Measurements from ENCODE around the gene USO1. TPM values are rescaled to one million over a fixed set of nuclear protein-coding genes. Genes with fewer than 3 reads are reported as not detected.

Gene USO1
- polyA plus RNA-seq, 1 experiment = 41.3 TPM

DNA sequence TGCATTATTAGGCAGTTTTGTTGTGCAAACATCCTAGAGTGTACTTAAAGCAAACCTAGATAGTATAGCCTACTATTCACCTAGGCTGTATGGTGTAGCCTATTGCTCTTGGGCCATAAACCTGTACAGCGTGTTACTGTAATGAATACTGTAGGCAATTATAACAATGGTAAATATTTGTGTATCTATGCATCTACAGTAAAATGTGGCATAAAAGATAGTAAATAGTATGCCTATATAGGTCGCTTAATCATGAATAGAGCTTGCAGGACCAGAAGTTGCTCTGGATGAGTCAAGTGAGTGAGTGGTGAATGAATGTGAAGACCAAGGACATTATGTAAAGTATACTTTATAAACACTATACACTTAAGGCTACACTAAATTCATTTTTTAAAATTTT lies 16.6 kb downstream of the USO1 start:
- POLR2A ChIA-PET = no interaction called here
- no peak for DNase-seq (ENCODE audit: low read depth)
- TF ChIP-seq, protein P1, sequence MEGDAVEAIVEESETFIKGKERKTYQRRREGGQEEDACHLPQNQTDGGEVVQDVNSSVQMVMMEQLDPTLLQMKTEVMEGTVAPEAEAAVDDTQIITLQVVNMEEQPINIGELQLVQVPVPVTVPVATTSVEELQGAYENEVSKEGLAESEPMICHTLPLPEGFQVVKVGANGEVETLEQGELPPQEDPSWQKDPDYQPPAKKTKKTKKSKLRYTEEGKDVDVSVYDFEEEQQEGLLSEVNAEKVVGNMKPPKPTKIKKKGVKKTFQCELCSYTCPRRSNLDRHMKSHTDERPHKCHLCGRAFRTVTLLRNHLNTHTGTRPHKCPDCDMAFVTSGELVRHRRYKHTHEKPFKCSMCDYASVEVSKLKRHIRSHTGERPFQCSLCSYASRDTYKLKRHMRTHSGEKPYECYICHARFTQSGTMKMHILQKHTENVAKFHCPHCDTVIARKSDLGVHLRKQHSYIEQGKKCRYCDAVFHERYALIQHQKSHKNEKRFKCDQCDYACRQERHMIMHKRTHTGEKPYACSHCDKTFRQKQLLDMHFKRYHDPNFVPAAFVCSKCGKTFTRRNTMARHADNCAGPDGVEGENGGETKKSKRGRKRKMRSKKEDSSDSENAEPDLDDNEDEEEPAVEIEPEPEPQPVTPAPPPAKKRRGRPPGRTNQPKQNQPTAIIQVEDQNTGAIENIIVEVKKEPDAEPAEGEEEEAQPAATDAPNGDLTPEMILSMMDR (IDR thresholded peaks at IDR 0.05; ENCODE audit: insufficient read depth, low read depth, low read length) = no peak
- Histone ChIP-seq H3K4me3 (ENCODE audit: low read depth, low read length) (no peak overlapping the region), H3K27me3 (ENCODE audit: control insufficient read depth, insufficient read depth, low read length) (no peaks in the 10 kb centered on the region), H3K36me3 (ENCODE audit: control insufficient read depth, insufficient read depth, low read length) (peaks cover 3% of the 10 kb centered on the region)
- CTCF ChIA-PET = interaction anchor here (1.2 to 1.6 kb wide), 2 partner anchors 17 to 82 kb away, joined by 3 read pairs; partner anchors contain the start of gene USO1

DNA sequence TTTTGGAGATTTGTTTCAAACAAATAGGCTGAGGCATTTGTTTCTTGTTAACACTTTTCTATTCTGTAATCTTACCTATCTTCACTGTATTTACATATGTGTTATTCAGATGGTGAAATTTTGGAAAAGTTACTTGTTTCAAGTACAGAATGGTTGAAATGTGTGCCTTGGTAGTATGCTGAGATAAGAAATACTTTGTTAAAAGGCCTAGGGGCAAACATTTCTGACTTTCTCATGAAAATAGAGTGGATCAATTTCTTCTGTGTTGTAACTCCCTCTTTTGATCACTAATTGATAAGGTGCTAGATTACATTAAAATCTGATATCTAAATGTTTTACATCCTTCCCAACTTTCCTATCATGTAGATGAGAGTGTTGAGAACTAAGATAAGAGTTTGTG lies 18.1 kb downstream of the USO1 start:
- peaks cover 3% of the 10 kb centered on the region for H3K36me3 ChIP-seq (ENCODE audit: control insufficient read depth, insufficient read depth, low read length)
- CTCF ChIA-PET = no interaction called here
- DNase-seq (ENCODE audit: low read depth) = no peak
- no peaks in the 10 kb centered on the region for H3K27me3 ChIP-seq (ENCODE audit: control insufficient read depth, insufficient read depth, low read length)
- no peak overlapping the region for H3K4me3 ChIP-seq (ENCODE audit: low read depth, low read length)
- POLR2A ChIA-PET = no interaction called here
- TF ChIP-seq, protein P1 (IDR thresholded peaks at IDR 0.05; ENCODE audit: insufficient read depth, low read depth, low read length) = no peak

DNA sequence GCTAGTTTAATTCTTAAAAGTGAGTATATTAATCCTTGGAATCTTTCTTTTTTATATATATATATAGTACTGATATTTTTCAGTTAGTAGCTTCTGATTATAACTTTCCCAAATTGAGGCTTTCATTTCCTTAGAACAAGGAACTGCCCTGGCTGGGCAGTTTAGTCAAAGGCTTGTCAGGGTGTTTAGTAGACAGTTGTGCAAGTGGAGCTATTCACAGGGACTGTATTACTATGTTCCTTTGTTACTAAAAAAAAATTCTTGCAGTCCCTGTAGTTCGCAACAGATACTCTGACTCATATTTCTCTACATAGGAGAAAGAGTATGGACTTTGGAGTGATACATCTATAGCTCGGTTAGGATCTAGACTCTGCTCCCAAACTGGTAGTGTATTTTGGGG lies 20.8 kb downstream of the USO1 start:
- TF ChIP-seq, protein P1 (IDR thresholded peaks at IDR 0.05; ENCODE audit: insufficient read depth, low read depth, low read length) = no peak
- no peaks in the 10 kb centered on the region for H3K27me3 ChIP-seq (ENCODE audit: control insufficient read depth, insufficient read depth, low read length)
- CTCF ChIA-PET = interaction anchor here (0.5 to 1.0 kb wide), 4 partner anchors 31 to 151 kb away, joined by 3 to 4 read pairs (median 3); no protein-coding TSS in a partner anchor
- no peak overlapping the region for H3K4me3 ChIP-seq (ENCODE audit: low read depth, low read length)
- H3K36me3 ChIP-seq (ENCODE audit: control insufficient read depth, insufficient read depth, low read length) = 0 out of 2 replicates have a peak, but pooled peaks cover 1% of the 10 kb centered on the region
- no peak for DNase-seq (ENCODE audit: low read depth)
- POLR2A ChIA-PET = interaction anchor here (0.7 kb wide), 1 partner anchor 17 kb away, joined by 4 read pairs; no protein-coding TSS in a partner anchor

DNA sequence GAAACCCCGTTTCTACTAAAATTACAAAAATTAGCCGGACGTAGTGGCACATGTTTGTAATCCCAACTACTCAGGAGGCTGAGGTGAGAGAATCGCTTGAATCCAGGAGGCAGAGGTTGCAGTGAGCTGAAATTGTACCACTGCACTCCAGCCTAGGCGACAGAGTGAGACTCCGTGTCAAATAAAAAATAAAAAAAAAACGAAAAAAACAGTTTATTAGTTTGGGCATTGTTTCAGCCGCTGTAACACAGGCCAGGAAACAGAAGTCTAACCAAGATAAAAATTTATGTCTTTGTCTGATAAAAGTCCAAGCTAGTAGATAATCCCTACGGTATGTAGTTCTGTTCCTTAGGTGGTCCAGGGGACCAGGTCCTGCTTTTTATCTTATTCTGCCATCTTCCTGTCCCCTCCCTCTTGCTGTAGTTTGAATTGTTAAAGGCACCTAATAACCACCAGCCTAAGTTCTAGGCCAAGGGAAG lies 21.4 kb downstream of the USO1 start:
- H3K4me3 ChIP-seq (ENCODE audit: low read depth, low read length) = no peak overlapping the region
- ChIA-PET CTCF (interaction anchor here (0.5 kb wide), 1 partner anchor 151 kb away, joined by 4 read pairs; no protein-coding TSS in a partner anchor), POLR2A (no interaction called here)
- TF ChIP-seq, protein P1 (IDR thresholded peaks at IDR 0.05; ENCODE audit: insufficient read depth, low read depth, low read length) = no peak
- H3K36me3 ChIP-seq (ENCODE audit: control insufficient read depth, insufficient read depth, low read length) = 0 out of 2 replicates have a peak, but pooled peaks cover 1% of the 10 kb centered on the region
- DNase-seq (ENCODE audit: low read depth) = no peak
- no peaks in the 10 kb centered on the region for H3K27me3 ChIP-seq (ENCODE audit: control insufficient read depth, insufficient read depth, low read length)

DNA sequence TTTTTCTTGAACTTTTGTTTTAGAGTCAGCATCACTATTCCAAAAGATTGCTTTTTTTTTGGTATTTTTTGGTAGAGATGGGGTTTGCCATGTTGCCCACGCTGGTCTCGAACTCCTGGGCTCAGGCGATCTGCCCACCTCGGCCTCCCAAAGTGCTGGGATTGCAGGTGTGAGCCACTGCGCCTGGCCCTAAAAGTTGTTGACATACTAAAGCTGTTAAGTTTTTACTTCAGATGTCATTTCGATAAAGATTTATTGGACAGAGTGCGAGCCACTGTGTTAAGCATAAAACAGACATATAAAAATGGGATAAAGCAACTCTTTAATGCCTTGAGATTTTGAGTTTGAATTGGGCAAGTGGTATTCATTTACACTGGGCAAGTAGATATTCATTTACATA lies 28.3 kb downstream of the USO1 start:
- Histone ChIP-seq H3K27me3 (ENCODE audit: control insufficient read depth, insufficient read depth, low read length) (no peaks in the 10 kb centered on the region), H3K4me3 (ENCODE audit: low read depth, low read length) (no peak overlapping the region), H3K36me3 (ENCODE audit: control insufficient read depth, insufficient read depth, low read length) (peaks cover 5% of the 10 kb centered on the region)
- TF ChIP-seq, protein P1 (IDR thresholded peaks at IDR 0.05; ENCODE audit: insufficient read depth, low read depth, low read length) = no peak
- ChIA-PET POLR2A (no interaction called here), CTCF (interaction anchor here (0.7 kb wide), 1 partner anchor 11 kb away, joined by 3 read pairs; no protein-coding TSS in a partner anchor)
- DNase-seq (ENCODE audit: low read depth) = no peak

All from BJ (cell line).